Right lobe of liver (tissue), 6 donors: ENCODE measurements around the gene PBOV1. TPM values are rescaled to one million over a fixed set of nuclear protein-coding genes. Genes with fewer than 3 reads are reported as not detected.

Experiments
- ATAC-seq, 4 donors: fragments of 200-7000 bp; cut with Tn5 transposase; one replicate each; pipeline ENCODE4 v1.9.1; 2020; ENCODE audit warnings: mild to moderate bottlenecking in 4 of 4, moderate library complexity in 4 of 4
- DNase-seq, 3 donors: peaks; one replicate each; pipeline ENCODE4 v3.0.0-alpha.2; 2020
- H3K27ac ChIP-seq, 3 donors: fragments of 200-600 bp; one replicate each; pipeline ENCODE4 v1.8.0; 2022
- H3K27me3 ChIP-seq, 2 donors: fragments of 200-600 bp; one replicate each; pipeline ENCODE4 v1.8.0; 2022
- H3K36me3 ChIP-seq, 4 donors: fragments of 200-600 bp; sonication (generic) in 1 of 4; one replicate each; pipeline versions ENCODE4 v1.5.1 to v1.8.0; 2017 to 2022; ENCODE audit warnings: control low read depth in 1 of 4
- H3K4me1 ChIP-seq, 4 donors: fragments of 200-600 bp; sonication (generic) in 1 of 4; one replicate each; pipeline versions ENCODE4 v1.5.1 to v1.8.0; 2017 to 2022; ENCODE audit warnings: control low read depth in 1 of 4
- H3K4me3 ChIP-seq, 3 donors: fragments of 200-600 bp; one replicate each; pipeline ENCODE4 v1.8.0; 2022
- H3K9me3 ChIP-seq, 4 donors: fragments of 200-600 bp; sonication (generic) in 1 of 4; one replicate each; pipeline versions ENCODE4 v1.5.1 to v1.8.0; 2017 to 2022; ENCODE audit warnings: control low read depth in 1 of 4
- CTCF ChIP-seq, 4 donors: fragments of 200-600 bp in 3 of 4; fragments of 450-650 bp in 1 of 4; IDR thresholded peaks; one replicate each; pipeline versions ENCODE4 v1.5.1 to v1.8.0; 2016 to 2022; ENCODE audit warnings: antibody characterized with exemption in 4 of 4, mild to moderate bottlenecking in 2 of 4
- POLR2A ChIP-seq: fragments of 450-650 bp; IDR thresholded peaks from one replicate; pipeline ENCODE4 v1.6.1; 2017; ENCODE audit warnings: antibody characterized with exemption, mild to moderate bottlenecking
- WGBS: methylation state at CpG from one replicate; pipeline ENCODE4 v1.1.6; 2018; ENCODE audit warnings: low coverage, low lambda C conversion rate; ENCODE audit not compliant: insufficient coverage; ENCODE audit errors: missing lambda C conversion rate; 5-methylcytosine and 5-hydroxymethylcytosine counted together
- intact Hi-C, 2 donors: fragments of 100-400 bp; cut with DNase I; formaldehyde crosslinking; loops; one replicate each; pipeline versions ENCODE4 v1.11.2 to v1.14.1; 2022
- total RNA-seq, 6 experiments: library from RNA; depleted of rRNA in 2 of 6; stranded (reverse); fragments of >200 nt in 2 of 6; fragmentation: NEBNext Ultra II Directional in 3 of 6; extraction: Animal tissue kit (Norgen Biotek cat#: 25700) in 3 of 6; gene quantifications; one replicate each; pipeline versions ENCODE4 v1.1.0 to v1.2.4, GENCODE V29; 2016 to 2023
- donor health status: DM: no; HTN: yes; CAD: no.
- donor health status: DM: no; HTN: no; CAD: no.
- donor health status: DM: no; HTN: no; CAD: no.
- donor health status: DM: no; HTN: yes; CAD: no.
- donor health status: DM: no; HTN: yes; CAD: no.

PBOV1 gene
- total RNA-seq, 6 experiments from 2014 or later = not detected

GRCh38 chr6:138225953-138226352 lies 7.7 kb upstream of the PBOV1 start:
- no peak for ATAC-seq
- peaks cover 0 to 5% (median 0%) of the 10 kb centered on the region in 4 donors for H3K4me1 ChIP-seq
- H3K27ac ChIP-seq = no peak overlapping the region
- DNase-seq = no peak
- intact Hi-C loops = no loop called here
- no peak overlapping the region for H3K4me3 ChIP-seq
- TF ChIP-seq CTCF (IDR thresholded peaks at IDR 0.05) (no peak), POLR2A (no peak)
- H3K27me3 ChIP-seq = no peaks in the 10 kb centered on the region
- no peaks in the 10 kb centered on the region for H3K36me3 ChIP-seq
- 76% methylated on average over 3 of the region's 4 CpGs for WGBS
- no peaks in the 10 kb centered on the region for H3K9me3 ChIP-seq

DNA sequence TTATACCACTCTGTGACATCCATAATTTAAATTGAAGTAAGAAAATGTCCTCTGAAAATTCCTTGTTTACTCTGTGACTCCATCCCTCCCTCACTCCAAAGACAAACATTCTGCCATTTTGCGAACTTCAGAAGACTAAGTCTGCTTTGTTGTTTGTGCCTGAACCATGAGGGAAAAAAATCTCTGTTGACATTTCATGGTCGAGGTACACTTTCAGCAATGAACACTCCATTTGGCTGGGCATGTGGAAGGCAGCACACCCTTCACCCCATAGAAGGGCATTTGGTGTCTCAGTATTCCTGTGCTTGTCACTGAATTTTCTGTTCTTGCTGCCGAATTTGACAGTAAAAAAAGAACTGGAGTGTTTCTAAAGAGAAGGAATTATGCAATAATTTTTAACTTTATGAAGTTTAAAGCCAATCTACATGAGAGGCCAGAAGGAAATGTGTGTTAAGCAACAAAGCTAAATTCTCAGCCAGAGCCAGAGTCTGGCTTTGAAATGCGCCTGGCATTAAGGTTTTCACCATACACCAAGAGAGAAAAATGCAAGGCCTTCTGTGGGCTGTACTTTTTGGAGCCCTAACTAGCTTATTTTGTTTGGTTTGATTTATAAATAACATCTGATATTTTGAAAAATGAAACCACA lies 4.7 kb upstream of the PBOV1 start:
- no peak for DNase-seq
- Histone ChIP-seq H3K4me1 (peaks cover 0 to 5% (median 0%) of the 10 kb centered on the region in 4 donors), H3K9me3 (no peaks in the 10 kb centered on the region), H3K36me3 (no peaks in the 10 kb centered on the region), H3K27ac (no peak overlapping the region), H3K27me3 (no peaks in the 10 kb centered on the region), H3K4me3 (no peak overlapping the region)
- ATAC-seq = no peak
- no peak for TF ChIP-seq CTCF (IDR thresholded peaks at IDR 0.05)
- no peak for TF ChIP-seq POLR2A
- 57% methylated on average over 4 of the region's 4 CpGs for WGBS
- intact Hi-C loops = no loop called here

- Histone ChIP-seq H3K4me3 (no peak overlapping the region), H3K4me1 (no peaks in the 10 kb centered on the region), H3K27ac (no peak overlapping the region), H3K36me3 (no peaks in the 10 kb centered on the region), H3K9me3 (no peaks in the 10 kb centered on the region), H3K27me3 (no peaks in the 10 kb centered on the region)
- intact Hi-C loops = no loop called here
- WGBS = 76% methylated on average over 4 of the region's 4 CpGs
- no peak for TF ChIP-seq CTCF (IDR thresholded peaks at IDR 0.05)
- no peak for TF ChIP-seq POLR2A
- DNase-seq = no peak
- ATAC-seq = no peak
Observed at GRCh38 chr6:138219901-138220300, 1.6 kb upstream of the PBOV1 start.

DNA sequence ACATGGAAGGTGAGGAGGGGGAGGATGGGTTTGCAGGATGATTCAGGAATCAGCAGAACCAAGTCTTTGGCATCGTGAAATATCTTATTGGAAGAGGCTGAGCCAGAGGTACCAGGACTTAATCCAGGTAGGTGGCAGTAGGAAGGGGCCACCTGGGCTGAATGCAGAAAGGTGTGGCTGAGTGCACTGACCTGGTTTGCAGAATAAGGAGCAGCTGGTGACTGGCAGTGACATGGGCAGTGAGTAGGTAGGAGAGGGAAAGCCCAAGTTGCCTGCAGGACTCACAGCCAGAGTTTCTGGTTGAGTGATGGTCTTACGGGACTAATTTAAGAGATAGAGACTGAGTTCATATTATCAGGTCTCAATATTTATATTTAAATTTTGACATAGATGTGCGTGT lies 1.1 kb upstream of the PBOV1 start:
- DNase-seq (no peak), ATAC-seq (no peak)
- H3K9me3 ChIP-seq = no peaks in the 10 kb centered on the region
- H3K4me1 ChIP-seq = no peaks in the 10 kb centered on the region
- H3K4me3 ChIP-seq = no peak overlapping the region
- H3K36me3 ChIP-seq = no peaks in the 10 kb centered on the region
- H3K27ac ChIP-seq = no peak overlapping the region
- intact Hi-C loops = no loop called here
- 81% methylated on average over 3 of the region's 3 CpGs for WGBS
- TF ChIP-seq CTCF (IDR thresholded peaks at IDR 0.05) = no peak
- TF ChIP-seq POLR2A = no peak
- no peaks in the 10 kb centered on the region for H3K27me3 ChIP-seq
